K562 (cell line): ENCODE data around the gene PMPCA. TPM values are rescaled to one million over a fixed set of nuclear protein-coding genes. Genes with fewer than 3 reads are reported as not detected.
A peak's percentile ranks its signal among the peaks of the same experiment; 100 is the strongest.

Experiments
- HDAC3 ChIP-seq: fragments of 450-650 bp; IDR thresholded peaks from 2 replicates; pipeline ENCODE4 v1.6.1; 2018; ENCODE audit warnings: borderline replicate concordance, mild to moderate bottlenecking, moderate library complexity; ENCODE audit not compliant: partially characterized antibody
- MNT ChIP-seq, 2 experiments: fragments of 450-650 bp; conservative IDR thresholded peaks; 2 replicates each; pipeline ENCODE4 v1.6.1; 2017; ENCODE audit warnings: mild to moderate bottlenecking in 2 of 2, moderate library complexity in 2 of 2
- RBM14 ChIP-seq: fragments of 200-400 bp; formaldehyde crosslinking; IDR thresholded peaks from 2 replicates; pipeline ENCODE4 v1.6.1; 2018; ENCODE audit warnings: low read depth, mild to moderate bottlenecking, low read length, moderate library complexity, borderline replicate concordance; ENCODE audit not compliant: insufficient read depth
- SIX5 ChIP-seq, 2 experiments: IDR thresholded peaks; 2 replicates each; pipeline ENCODE4 v1.6.1; 2011; ENCODE audit warnings: low read length in 2 of 2, borderline replicate concordance in 1 of 2, low read depth in 1 of 2, mild to moderate bottlenecking in 1 of 2, moderate library complexity in 1 of 2; ENCODE audit not compliant: insufficient read depth in 1 of 2
- SUPT5H ChIP-seq: fragments of 450-650 bp; IDR thresholded peaks from 2 replicates; pipeline ENCODE4 v1.6.1; 2016
- ZBTB40 ChIP-seq, 2 experiments: fragments of 450-650 bp in 1 of 2; sonication (generic) in 1 of 2; formaldehyde crosslinking in 1 of 2; IDR thresholded peaks; 2 replicates each; pipeline versions ENCODE4 v1.7.1 to v1.9.0; 2016 to 2022; ENCODE audit warnings: inconsistent platforms in 1 of 2, mild to moderate bottlenecking in 1 of 2, missing genetic modification reagents in 1 of 2
- ZNF12 ChIP-seq: sonication (generic); formaldehyde crosslinking; IDR thresholded peaks from 2 replicates; pipeline ENCODE4 v1.4.0; 2020; ENCODE audit warnings: mild to moderate bottlenecking, missing genetic modification reagents
- ZNF197 ChIP-seq: fragments of 200-800 bp; sonication (Bioruptor generic); IDR thresholded peaks from 2 replicates; pipeline ENCODE4 v1.6.1; 2016; ENCODE audit warnings: low read depth, missing genetic modification characterization, missing compliant biosample characterization
- polyA plus RNA-seq, 8 experiments: library from polyadenylated mRNA; depleted of rRNA in 4 of 8; stranded (reverse) in 5 of 8; unstranded in 3 of 8; fragments of >200 nt; fragmentation: Nextera tagmentation in 2 of 8; fragmentation: Illumina TruSeq in 1 of 8; extraction: Ambion mirVana in 2 of 8; extraction: Trizol in 1 of 8; gene quantifications; 2 replicates each; pipeline versions ENCODE4 v1.2.1 to v1.2.3, GENCODE V29; 2011 to 2014; ENCODE audit warnings: inconsistent platforms in 1 of 8, missing spikeins in 1 of 8
- total RNA-seq, 7 experiments: library from RNA; depleted of rRNA in 6 of 7; stranded (reverse); fragments of >200 nt in 6 of 7; fragmentation: Illumina TruSeq in 2 of 7; extraction: Trizol in 2 of 7; gene quantifications; 2 replicates each; pipeline versions ENCODE4 v1.2.1 to v1.2.3, GENCODE V29; 2011 to 2021; ENCODE audit warnings: low replicate concordance in 1 of 7

Gene PMPCA
- total and polyA plus RNA-seq, 9 of the 15 experiments (the other 6 are each of a cell fraction or from before 2014, with no cell fraction given): 23.9 to 143 (median 86.6) TPM

GRCh38 chr9:136363106-136363948, 47.1 kb upstream of the PMPCA start, which contains the start of gene DNLZ (continued):
- TF ChIP-seq RBM14 (no peak), MNT (conservative IDR thresholded peaks at IDR 0.05) (peak; percentile 94 to 98), ZNF12 (CRISPR knock-in tag) (peak; percentile 87), ZNF197 (CRISPR knock-in tag) (0 out of 2 replicates have a peak, but pooled peaks have one; percentile 66), SUPT5H (peak; percentile 88), SIX5 (IDR thresholded peaks at IDR 0.05; ENCODE audit: borderline replicate concordance in 1 of 2, insufficient read depth in 1 of 2, low read depth in 1 of 2, low read length in 2 of 2) (peak; percentile 68 to 83; a peak in 3 of 4 replicates), HDAC3 (no peak), ZBTB40 (IDR thresholded peaks at IDR 0.05) (peak; percentile 92), ZBTB40 (CRISPR knock-in tag; IDR thresholded peaks at IDR 0.05) (no peak; the same call in 1 of the 2 replicates)
